HG02973 (cell line): ENCODE measurements around the gene KRTAP9-2.
"Not testable (repeated sequence)": the region's sequence is repeated elsewhere in the genome, so short reads cannot be mapped to it uniquely, and the experiment has no call there.

Experiments
- ATAC-seq: cut with Tn5 transposase; IDR thresholded peaks from one replicate; pipeline ENCODE4 v1.9.1; 2021; ENCODE audit warnings: moderate library complexity; ENCODE audit not compliant: unreplicated experiment

The KRTAP9-2 gene

GRCh38 chr17:41232399-41233105 is 6.1 kb downstream of the KRTAP9-2 start, which contains the start of gene KRTAP9-3:
Gene KRTAP9-3 (plus strand): TSS chr17:41232449. CDS start chr17:41232502, 53 bp downstream.
- ATAC-seq, result not testable (repeated sequence)

GRCh38 chr17:41237116-41237515 is 10.7 kb downstream of the KRTAP9-2 start:
- ATAC-seq, result not testable (repeated sequence)

GRCh38 chr17:41237949-41238437 is 11.5 kb downstream of the KRTAP9-2 start, which contains the start of gene KRTAP9-8:
Gene KRTAP9-8 (plus strand): TSS chr17:41237999. CDS start chr17:41238052, 53 bp downstream.
- ATAC-seq, result not testable (repeated sequence)

GRCh38 chr17:41246995-41247787 is 20.7 kb downstream of the KRTAP9-2 start:
- ATAC-seq, result not testable (repeated sequence)

GRCh38 chr17:41249637-41250240 is 23.3 kb downstream of the KRTAP9-2 start, which contains the start of gene KRTAP9-4:
Gene KRTAP9-4 (plus strand): TSS chr17:41249687. CDS start chr17:41249721, 34 bp downstream.
- ATAC-seq, result not testable (repeated sequence)

GRCh38 chr17:41251261-41251660 is 24.8 kb downstream of the KRTAP9-2 start:
- ATAC-seq, result no peak

- ATAC-seq, result no peak
These were observed 28.4 kb downstream of the KRTAP9-2 start for GRCh38 chr17:41254861-41255260.

GRCh38 chr17:41255381-41256290 is 29.2 kb downstream of the KRTAP9-2 start, which contains the start of gene KRTAP9-9:
Gene KRTAP9-9 (plus strand): TSS chr17:41255384.
- not testable (repeated sequence) for ATAC-seq

GRCh38 chr17:41256291-41256685 is 29.8 kb downstream of the KRTAP9-2 start:
- no peak for ATAC-seq

GRCh38 chr17:41258406-41258805 is 32.0 kb downstream of the KRTAP9-2 start:
- ATAC-seq, result no peak

- no peak for ATAC-seq
These were observed 36.8 kb downstream of the KRTAP9-2 start for GRCh38 chr17:41263212-41263611.

- ATAC-seq, result no peak
These were observed 38.2 kb downstream of the KRTAP9-2 start for GRCh38 chr17:41264599-41264998.

GRCh38 chr17:41265078-41265477 is 38.6 kb downstream of the KRTAP9-2 start, which contains the start of gene KRTAP9-6:
Gene KRTAP9-6 (plus strand): TSS chr17:41265378. CDS start chr17:41265378, 0 bp downstream.
- no peak for ATAC-seq

GRCh38 chr17:41267711-41268110 is 41.3 kb downstream of the KRTAP9-2 start:
- ATAC-seq, result no peak

- not testable (repeated sequence) for ATAC-seq
These were observed 44.9 kb downstream of the KRTAP9-2 start for GRCh38 chr17:41271323-41271722.

- ATAC-seq, result no peak
These were observed 45.4 kb downstream of the KRTAP9-2 start for GRCh38 chr17:41271858-41272257.

GRCh38 chr17:41275648-41276190 is 49.3 kb downstream of the KRTAP9-2 start, which contains the start of gene KRTAP9-7:
Gene KRTAP9-7 (plus strand): TSS chr17:41275698. CDS start chr17:41275698, 0 bp downstream.
- ATAC-seq, result not testable (repeated sequence)
